Stimulated activated CD4-positive, alpha-beta T cell treated with anti-CD3 and anti-CD28 coated beads, Interleukin-15, amount 100 ng/mL, for 24 hours (primary cell): ENCODE measurements around the gene COL27A1.

ENCODE experiments used
- DNase-seq: peaks from one replicate; pipeline ENCODE4 v3.0.0-alpha.2; 2020

COL27A1 gene

DNA sequence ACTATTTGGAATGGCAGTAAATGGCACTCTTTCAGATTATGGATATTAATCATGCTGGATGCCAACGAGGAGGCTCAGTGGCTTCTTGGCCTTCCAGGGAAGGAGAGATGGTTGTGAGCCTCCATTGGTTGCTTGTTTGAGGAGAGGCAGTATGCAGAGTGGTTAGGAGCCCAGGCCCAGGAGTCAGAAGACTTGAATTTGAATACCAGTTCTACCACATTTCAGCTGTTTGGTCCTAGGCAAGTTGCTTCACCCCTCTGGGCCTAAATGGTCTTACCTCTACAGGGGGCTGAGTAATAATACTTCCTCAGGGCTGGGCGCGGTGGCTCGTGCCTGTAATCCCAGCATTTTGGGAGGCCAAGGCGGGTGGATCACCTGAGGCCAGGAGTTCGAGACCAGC, 52.5 kb downstream of the COL27A1 start:
- DNase-seq, result no peak

GRCh38 chr9:114209151-114209550, 53.8 kb downstream of the COL27A1 start:
- no peak for DNase-seq

GRCh38 chr9:114210136-114210535, 54.8 kb downstream of the COL27A1 start:
- DNase-seq, result no peak

DNA sequence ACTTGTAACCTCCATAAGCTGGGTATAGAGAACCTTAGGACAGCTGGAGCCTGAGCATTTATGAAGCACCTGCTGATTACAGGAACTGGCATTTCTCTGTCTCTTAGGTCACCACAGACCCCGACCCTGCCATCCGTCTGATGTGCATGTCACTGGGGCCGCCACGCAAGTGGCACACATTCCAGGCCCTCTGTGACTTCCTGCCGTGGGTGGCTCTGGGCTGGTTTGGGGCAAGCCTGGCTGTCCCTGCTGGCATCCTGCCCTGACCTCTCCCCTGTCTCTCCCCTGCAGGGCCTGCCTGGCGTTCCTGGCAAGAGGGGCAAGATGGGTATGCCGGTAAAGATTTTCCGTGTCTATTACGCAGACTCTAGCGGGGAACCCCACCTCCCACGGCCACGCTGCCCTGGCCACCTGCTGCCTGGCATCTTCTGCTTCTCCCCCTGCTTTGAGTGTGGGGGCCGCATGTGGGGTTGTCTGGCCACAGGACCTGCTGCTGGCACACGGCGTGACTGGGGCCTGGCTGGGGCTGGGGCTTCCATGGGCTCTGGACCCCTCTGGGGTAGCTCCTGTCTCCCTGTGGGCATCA, 55.4 kb downstream of the COL27A1 start:
- no peak for DNase-seq

- no peak for DNase-seq
Observed at GRCh38 chr9:114212826-114213225, 57.5 kb downstream of the COL27A1 start.

DNA sequence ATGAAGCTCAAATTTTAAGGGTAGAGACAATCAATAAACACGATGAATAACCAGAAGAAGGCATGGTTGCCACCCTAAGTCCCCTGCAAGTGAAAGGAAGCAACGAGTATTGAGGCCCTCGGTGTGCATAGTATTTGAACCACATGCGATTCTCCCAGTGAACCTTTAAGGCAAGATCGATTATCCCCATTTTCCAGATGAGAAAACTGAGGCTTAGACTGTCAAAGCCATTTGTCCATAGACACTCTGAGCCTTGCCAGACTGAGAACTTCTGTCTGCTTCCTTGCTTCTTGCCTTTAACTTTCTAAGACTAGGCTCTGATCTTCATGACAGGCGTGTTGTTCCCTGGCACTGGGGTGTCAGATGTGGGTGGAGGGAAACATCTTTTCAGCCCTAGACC, 58.2 kb downstream of the COL27A1 start:
- DNase-seq, result no peak

DNA sequence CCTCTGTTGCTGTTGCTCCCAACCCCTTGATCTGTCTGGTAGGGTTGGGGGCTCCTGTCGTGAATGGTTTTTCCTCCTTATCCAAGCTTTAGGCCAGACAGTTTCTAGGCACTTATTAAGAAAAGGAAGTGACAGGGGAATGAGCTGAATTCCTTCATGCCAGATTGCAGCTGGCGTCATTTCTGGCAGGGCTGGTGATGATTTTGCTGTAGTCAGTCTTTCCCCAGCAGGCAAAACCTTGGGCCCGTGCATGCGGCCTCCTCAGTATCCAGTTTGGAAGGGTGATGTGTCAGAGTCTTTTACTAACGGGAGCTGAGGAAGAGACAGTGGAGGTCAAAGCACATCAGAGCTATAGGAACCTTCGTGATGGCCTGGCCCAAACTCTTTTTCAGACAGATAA, 58.8 kb downstream of the COL27A1 start:
- no peak for DNase-seq

DNA sequence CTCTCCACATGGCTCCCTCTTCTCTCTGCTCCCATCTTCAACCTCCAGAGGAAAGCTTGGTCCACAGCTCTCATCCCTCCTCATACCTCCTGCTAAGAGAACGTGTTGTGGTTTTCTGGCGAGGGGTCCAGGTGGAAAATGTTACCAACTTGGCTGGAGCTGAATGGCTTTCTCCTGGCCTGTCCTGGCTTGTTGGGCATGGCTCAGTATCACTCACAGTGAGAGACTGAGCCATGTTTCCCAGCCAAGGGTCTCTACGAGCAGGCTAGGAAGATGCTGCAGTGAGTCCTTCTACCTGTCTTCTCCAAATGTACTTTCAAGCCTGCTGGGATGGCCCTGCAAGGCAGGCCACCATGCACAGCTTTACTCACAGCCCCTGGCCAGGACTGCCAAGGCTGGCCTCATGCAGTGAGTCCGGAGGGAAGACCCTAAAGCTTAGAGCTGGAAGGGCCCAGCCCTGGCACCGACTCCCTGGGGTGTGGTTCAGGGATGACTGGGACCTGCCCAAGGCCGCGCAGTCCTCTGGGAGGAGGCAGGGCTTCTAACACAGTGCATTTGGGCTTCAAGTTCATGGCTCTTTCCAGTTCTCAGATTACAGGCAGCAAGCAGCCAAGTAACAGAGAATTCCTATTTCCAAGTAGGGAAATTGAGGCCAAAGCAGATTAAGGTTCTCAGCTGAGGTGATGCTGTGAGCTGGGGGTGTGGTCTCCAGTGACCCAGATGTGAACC, 59.5 kb downstream of the COL27A1 start:
- no peak for DNase-seq

- no peak for DNase-seq
Observed at GRCh38 chr9:114216081-114216480, 60.7 kb downstream of the COL27A1 start.

DNA sequence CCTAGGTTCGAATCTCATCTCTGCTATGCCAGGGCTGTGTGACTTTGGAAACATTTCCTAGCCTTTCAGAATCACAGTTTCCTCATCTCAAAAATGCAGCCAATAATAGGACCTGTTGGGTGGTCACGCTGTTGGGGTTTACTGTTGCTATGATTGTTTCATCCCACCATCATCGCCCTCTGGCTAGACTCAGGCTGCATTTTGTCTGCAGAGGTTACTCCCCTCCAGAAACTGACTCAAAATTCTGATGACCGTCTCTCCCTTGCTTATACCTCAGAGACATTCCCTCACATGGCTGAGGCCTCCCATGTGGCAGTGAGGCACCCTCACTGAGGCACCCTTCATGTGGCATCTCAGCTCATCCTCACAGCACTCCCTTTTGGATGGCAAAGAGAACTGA, 61.6 kb downstream of the COL27A1 start:
- DNase-seq, result no peak

DNA sequence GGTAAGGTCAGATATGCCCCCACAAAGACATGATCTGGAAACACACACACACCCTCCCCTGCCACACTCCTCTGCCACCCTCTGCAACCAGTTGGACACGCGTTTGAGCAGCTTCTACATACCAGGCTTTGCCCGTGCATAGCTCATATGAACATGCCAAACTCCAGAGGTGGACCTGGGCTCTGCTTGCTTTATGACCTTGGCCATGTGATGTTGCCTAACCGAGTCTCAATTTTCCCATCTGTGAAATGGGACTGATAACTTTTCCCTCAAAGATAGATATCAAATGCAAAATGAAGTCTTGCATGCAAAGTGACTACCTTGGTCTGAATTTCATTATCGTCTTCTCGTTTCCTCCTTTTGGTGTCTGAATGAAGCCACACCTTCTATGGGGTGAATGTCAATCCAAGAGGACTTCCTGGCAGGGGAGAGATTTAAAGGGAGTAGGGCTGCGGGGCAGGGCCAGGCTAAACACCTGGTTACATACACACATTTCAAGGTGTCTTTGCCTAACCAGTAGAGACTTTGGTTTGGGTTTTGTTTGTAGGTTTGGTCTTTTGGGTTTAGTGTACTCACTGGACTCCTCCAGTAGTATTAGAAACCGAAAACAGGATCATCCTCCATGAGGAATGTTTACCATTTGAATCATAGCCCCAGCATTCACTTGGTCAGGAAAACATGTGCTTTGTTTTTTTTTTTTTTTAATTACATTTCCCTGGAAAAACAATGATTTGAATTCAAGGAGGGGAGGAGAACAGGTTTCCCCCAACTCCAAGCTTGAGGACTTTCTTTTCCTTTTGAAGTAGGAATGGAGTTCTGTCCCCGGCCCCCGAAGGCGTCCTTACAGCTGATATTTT, 63.2 kb downstream of the COL27A1 start:
- DNase-seq, result no peak

- DNase-seq, result no peak
Observed at GRCh38 chr9:114220061-114220541, 64.8 kb downstream of the COL27A1 start.

- no peak for DNase-seq
Observed at GRCh38 chr9:114221706-114222465, 66.5 kb downstream of the COL27A1 start.

- DNase-seq, result no peak
Observed at GRCh38 chr9:114223564-114224246, 68.4 kb downstream of the COL27A1 start.

- no peak for DNase-seq
Observed at GRCh38 chr9:114224247-114224610, 68.9 kb downstream of the COL27A1 start.

GRCh38 chr9:114225561-114226212, 70.3 kb downstream of the COL27A1 start:
- DNase-seq, result no peak

- DNase-seq, result no peak
Observed at GRCh38 chr9:114226246-114227055, 71.1 kb downstream of the COL27A1 start.

GRCh38 chr9:114227288-114228015, 72.1 kb downstream of the COL27A1 start:
- no peak for DNase-seq

DNA sequence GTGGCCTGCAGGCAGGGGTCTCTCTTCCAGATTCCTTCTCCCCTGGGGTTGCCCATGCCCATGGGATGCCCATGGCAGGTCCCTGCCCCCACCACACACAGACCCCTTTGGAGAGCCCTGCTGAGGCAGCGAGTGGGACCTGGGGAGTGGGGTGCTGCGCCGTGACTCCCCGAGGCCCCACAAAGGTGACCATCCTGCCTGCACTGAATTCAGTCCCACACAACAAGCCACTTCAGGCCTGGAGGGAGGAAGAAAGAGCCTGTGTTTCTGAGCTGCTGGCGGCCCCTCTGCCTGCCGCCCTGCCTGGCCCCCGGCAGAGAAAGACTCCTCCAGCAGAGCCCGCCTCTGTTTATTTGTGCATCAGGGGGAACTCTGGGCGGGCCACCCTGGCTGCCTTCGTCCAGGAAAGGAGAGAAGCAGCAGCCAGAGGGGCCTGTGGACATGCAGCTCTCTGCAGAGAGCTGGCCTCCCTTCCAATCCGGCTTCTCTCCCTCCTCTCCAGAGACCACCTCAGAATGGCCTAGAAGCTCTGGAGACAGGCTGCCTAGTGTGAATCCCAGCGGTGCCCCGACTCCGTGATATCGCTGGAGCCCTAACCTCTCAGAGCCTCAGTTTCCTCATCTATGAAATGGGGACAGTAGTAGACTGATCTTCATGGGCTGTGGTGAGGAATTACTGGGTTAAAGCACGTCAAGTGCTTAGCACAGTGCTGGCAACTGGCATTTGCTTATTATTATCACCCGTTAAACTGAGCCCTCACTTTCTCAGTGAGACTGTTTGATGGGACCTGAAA, 72.9 kb downstream of the COL27A1 start:
- no peak for DNase-seq
